RPMI7951 (cell line): ENCODE measurements around the gene DBF4. TPM values are rescaled to one million over a fixed set of nuclear protein-coding genes. Genes with fewer than 3 reads are reported as not detected.
"Not testable (repeated sequence)": the region's sequence is repeated elsewhere in the genome, so short reads cannot be mapped to it uniquely, and the experiment has no call there.

Experiments
- DNase-seq: peaks from one replicate; pipeline ENCODE4 v3.0.0-alpha.2; 2012; ENCODE audit warnings: low read depth
- total RNA-seq: library from RNA; depleted of rRNA; stranded (reverse); fragments of >200 nt; shearing (Covaris generic); gene quantifications from 2 replicates; pipeline ENCODE4 v1.2.3, GENCODE V29; 2014; rRNA removed

The DBF4 gene, protein sequence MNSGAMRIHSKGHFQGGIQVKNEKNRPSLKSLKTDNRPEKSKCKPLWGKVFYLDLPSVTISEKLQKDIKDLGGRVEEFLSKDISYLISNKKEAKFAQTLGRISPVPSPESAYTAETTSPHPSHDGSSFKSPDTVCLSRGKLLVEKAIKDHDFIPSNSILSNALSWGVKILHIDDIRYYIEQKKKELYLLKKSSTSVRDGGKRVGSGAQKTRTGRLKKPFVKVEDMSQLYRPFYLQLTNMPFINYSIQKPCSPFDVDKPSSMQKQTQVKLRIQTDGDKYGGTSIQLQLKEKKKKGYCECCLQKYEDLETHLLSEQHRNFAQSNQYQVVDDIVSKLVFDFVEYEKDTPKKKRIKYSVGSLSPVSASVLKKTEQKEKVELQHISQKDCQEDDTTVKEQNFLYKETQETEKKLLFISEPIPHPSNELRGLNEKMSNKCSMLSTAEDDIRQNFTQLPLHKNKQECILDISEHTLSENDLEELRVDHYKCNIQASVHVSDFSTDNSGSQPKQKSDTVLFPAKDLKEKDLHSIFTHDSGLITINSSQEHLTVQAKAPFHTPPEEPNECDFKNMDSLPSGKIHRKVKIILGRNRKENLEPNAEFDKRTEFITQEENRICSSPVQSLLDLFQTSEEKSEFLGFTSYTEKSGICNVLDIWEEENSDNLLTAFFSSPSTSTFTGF
- total RNA-seq = 96.8 and 109 TPM in 2 replicates

DNA sequence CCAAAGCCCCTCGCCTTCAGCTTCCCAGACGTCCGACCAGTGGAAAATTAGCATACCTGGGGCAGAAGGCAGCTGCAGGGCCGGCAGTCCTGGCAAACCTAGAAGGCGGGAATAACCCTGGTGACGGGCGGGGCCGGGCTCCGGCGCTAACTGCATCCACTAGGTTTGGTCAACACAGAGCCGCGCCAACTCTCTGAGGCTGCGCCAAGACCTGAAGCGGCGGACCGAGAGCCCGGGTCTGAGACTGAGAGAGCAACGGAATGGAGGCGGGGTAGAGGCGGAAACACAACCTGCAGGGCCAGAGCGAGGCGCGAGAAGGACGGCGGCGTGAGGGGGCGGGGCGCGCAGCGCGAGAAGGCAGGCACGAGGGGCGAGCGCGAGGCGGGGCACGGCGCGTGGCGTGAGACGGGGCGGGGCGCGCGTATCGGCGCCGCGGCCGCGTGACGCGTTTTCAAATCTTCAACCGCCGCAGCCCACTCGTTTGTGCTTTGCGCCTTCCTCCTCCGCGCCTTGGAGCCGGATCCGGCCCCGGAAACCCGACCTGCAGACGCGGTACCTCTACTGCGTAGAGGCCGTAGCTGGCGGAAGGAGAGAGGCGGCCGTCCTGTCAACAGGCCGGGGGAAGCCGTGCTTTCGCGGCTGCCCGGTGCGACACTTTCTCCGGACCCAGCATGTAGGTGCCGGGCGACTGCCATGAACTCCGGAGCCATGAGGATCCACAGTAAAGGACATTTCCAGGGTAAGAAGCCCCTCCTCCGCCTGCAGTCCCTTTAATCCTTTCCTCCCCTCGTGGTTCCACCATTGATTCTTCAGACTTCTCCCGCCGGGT, at the start of gene DBF4, which contains the start of gene SLC25A40:
Gene DBF4, plus strand, starts transcription at position 454 of the 829 bp plus-strand sequence. Its CDS starts 240 bp downstream, at position 694.
Gene SLC25A40, minus strand, starts transcription at position 321 of the 829 bp plus-strand sequence. CDS start 17,633 bp downstream, outside the sequence.
- DNase-seq = peak; percentile 95

DNA sequence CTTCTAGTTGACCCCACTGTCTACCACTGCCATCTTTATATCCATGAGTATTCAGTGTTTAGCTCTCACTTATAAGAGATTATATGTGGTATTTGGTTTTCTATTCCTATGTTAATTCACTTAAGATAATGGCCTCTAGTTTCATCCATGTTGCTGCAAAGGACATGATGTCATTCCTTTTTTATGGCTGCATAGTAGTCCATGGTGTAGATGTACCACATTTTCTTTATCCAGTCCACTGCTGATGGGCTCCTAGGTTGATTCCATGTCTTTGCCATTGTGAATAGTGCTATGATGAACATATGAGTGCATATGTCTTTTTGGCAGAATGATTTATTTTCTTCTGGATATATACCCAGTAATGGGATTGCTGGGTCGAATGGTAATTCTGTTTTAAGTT, 47.9 kb upstream of the DBF4 start:
- DNase-seq = not testable (repeated sequence)

DNA sequence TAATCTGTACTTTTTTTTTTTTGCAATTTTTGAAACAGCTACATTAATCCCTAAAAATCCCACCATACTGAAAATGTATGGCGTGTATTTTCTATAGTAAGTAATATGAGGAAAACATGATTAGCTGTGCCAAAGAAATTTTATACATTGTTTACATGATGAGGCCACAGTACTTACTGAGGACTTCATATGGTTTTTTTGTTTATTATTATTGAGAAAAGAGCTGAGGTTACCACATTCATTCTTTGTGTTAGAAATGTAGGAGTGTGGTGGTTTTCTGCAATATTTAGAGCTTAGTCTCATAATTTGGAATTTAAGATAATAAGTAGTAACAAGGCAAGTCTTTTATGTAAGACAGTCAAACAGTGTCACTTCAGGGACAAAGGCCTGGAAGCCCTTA, 45.2 kb upstream of the DBF4 start:
- DNase-seq = no peak

DNA sequence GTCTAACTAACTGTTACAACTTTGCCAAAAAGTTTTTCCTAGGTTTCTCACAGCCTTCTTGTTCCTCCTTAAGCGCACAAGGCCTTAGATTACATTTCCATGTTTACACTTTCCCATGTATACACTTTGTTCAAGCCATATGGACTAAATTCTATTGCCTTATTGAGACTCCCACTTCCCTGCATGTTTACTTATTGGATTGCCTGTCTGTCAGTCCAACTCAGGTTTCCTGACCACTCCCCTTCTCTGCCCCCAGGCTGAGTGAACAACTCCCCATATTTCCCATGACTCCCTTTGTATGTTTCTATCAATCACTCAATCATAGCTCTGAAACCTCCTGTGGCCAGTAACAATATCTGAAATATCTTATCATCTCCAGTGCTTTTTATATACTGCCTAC, 43.2 kb upstream of the DBF4 start:
- no peak for DNase-seq

DNA sequence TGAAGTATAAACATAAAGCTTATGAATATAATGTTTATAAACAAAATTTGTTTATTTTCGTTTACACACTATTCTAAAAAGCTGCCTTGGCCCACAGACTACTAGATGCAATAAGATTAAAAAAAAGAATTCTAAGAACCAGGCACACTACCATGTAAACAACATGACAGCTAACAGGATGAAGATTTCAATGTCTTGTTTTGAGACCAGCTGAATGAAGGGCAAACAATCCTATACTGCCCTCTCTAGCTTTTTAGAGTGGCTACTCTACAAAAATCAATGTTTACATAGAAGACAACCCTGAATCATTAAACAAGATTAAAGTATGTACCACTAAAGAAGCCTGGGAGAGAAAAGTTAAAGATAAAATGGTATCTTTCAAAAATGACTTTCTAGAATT, 38.7 kb upstream of the DBF4 start:
- DNase-seq = no peak

DNA sequence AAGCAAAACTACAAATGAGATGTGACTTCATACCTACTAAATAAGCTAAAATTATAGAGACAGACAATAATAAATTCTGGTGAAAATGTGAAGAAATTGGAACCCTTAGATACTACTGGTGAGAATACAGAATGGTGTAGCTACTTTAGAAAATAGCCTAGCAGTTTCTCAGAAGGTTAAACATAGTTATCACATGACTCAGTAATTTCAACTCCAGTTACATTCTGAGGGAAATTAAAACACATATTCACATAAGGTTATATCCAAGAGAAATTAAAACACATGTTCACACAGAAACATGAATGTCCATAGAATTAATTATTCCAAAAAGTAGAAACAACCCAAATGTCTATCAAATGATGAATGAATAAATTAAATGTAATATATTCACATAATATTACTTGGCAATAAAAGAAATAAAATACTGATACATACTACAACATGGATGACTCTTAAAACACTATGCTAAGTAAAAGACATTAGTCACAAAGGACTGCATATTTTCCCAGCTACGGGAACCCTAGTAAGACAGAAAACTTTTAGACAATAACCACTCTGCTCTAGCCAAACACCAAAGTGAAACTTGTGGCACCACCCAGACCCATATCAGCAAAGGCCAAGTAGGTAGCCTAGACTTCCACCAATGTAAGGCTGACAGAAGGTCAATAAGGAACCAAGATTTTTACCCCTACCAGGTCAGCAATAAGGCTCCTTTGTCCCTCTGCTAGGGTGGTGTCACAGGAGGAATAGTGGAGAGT, 25.3 kb upstream of the DBF4 start:
- DNase-seq = no peak

DNA sequence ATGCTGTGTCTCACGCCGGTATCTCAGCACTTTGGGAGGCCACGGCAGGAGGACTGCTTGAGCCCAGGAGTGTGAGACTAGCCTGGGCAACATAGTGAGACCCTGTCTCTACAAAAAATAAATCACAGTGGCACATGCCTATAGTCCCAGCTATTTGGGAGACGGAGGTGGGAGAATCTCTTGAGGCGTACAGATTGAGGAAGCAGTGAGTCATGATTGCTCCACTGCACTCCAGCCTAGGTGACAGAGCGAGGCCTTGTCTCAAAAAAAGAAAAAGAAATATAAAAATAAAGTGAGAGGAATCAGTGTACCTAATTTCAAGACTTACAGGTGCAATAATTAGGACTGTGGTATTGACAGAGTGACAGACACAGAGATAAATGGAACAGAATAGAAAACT, 24.0 kb upstream of the DBF4 start:
- no peak for DNase-seq

DNA sequence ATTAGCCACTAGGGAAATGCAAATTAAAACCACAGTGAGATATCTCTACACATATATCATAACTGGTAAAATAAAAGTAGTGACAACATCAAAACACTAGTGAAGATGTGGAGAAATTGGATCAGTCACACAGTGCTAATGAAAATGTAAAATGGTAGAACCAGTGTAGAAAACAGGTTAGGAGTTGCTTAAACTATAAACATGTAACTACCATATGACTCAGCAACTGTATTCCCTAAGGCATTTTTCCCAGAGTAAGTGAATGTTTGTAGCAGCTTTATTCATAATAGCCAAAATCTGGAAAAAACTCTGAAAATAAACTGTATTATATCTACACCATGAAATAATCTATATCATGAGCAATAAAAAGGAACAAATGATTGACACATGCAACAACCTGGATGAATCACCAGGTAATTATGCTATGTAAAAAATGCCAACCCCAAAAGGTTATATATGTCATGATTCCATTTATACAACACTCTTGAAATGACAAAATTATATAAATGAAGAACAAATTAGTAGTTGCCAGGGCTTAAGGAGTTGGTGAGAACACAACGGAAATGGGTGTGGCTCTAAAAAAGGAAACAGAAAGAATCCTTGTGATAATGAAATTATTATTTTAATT, 22.9 kb upstream of the DBF4 start:
- peak; percentile 69 for DNase-seq

DNA sequence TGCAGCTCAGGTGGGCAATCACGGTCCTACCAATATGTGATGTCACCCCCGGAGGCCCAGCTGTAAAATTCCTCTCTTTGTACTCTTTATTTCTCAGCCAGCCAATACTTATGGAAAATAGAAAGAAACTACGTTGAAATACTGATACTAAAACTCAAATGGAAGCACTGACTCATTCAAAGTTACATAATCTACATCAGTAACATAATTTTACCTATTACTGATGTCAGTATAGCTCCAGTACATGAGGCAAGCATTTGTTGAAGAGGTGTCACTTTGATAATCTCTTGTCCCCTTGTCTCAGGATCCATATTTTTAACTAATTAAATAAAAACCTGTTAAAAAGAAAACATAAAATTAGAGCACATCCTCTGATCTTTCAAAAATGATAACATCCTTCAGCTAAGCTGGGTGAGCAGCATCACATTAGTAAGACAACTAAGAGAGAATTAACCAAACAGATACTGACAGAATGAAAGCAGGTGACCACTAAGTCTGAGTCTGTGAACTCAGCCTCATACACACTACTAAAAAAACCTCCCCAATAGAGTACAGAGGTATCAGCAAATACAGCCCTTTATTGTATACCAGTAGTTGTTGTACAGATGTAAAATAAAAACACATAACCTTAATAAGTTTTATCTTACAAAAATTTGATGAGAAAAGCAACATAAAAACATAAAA, 17.7 kb upstream of the DBF4 start:
- no peak for DNase-seq

DNA sequence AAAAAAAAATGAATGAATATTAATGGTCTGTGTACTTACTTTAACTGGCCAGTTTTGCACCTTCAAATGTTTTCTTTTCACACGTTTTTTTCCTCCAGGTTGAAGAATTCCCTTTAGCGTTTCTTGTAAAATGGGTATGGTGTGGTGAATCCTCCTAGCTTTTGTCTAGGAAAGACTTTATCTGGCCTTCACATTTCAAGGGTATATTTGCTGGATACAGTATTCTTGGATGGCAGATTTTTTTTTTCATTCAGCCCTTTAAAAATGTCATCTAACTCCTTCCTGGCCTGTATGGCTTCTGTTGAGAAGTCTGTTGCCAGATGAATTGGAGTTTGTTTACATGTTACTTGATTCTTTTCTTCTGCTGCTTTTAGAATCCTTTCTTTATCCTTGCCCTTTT, 10.2 kb upstream of the DBF4 start:
- DNase-seq = no peak

DNA sequence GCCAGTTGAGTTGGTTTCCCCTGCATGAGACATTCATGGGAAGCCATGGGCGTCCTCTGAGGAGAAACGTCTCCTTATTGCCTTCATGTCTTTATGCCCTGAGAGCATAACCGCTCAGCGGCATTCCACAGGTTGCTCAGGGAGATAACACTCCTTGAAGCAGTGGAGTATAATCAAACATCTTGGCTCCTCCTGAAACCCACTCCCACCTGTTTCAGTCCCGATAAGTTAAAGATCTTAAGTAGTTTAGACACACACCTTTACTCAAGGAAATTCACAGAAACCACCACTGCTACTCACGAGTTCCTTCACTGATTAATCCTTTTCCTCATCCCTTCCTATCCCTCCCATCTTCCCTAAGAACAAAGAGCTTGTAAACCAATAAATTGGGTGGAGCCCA, 9.8 kb upstream of the DBF4 start:
- DNase-seq = not testable (repeated sequence)

DNA sequence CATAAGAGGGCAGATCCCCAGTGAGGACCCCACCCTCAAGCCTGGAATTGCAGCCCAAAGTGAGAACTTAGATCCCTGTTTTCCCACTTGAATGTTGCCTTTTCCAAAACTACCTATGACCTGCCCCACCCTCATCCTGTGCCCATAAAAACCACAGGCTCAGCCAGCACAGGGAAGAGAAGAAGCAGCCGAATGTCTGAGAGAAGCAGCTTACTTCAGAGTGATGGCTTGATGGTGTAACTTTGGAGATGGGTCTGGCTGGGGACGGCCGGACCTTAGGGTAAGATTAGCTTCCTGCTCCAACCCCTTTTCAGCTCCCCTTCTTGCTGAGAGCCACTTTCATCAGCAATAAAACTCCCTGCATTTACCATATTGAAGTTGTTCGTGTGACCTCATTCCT, 5.8 kb upstream of the DBF4 start:
- no peak for DNase-seq

DNA sequence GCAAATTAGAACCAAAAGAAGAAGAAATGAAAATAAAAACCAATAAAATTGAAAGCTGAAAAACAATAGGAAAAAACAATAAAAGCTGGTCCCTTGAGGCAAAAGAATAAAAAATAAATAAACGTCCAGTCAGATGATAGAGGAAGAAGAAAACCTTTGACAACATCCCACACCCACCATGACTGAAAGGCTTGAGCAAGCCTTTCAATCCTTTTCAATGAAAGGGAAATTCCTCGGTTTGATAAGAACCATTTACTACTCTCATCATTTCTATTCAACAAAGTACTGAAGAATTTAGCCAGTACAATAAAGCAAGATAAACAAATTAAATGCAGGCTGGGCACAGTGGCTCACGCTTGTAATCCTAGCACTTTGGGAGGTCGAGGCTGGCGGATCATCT, 3.9 kb upstream of the DBF4 start:
- no peak for DNase-seq

DNA sequence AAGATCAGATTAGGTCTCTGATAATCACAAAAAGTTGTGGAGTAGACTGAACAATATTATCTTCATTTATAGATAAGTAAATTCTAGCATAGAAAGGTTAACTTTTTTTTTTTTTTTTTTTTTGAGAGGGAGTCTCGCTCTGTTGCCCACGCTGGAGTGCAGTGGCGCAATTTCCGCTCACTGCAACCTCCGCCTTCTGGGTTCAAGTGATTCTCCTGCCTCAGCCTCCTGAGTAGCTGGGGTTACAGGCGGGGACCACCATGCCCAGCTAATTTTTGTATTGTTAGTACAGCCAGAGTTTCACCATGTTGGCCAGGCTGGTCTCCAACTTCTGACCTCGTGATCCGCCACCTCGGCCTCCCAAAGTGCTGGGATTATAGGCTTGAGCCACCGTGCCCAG, 3.0 kb upstream of the DBF4 start:
- not testable (repeated sequence) for DNase-seq

DNA sequence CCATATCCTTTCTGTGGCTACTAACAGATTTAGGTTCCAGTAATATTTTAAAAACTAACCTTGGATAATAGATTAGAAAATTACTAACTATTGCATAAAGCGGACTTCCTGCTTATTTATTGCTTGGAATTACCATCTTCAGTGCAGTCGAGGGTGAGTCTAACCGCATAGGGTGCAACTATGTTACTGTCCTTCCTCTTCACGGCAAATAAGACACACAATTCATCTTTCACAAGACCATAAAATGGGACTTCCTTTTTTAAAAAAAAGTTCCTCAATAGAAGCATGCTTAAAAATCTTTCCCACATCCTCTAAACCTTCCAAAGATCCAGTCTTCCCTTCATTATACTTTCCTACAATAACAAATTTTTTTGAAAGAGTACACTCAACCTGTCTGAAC, 2.2 kb upstream of the DBF4 start:
- peak; percentile 21 for DNase-seq

DNA sequence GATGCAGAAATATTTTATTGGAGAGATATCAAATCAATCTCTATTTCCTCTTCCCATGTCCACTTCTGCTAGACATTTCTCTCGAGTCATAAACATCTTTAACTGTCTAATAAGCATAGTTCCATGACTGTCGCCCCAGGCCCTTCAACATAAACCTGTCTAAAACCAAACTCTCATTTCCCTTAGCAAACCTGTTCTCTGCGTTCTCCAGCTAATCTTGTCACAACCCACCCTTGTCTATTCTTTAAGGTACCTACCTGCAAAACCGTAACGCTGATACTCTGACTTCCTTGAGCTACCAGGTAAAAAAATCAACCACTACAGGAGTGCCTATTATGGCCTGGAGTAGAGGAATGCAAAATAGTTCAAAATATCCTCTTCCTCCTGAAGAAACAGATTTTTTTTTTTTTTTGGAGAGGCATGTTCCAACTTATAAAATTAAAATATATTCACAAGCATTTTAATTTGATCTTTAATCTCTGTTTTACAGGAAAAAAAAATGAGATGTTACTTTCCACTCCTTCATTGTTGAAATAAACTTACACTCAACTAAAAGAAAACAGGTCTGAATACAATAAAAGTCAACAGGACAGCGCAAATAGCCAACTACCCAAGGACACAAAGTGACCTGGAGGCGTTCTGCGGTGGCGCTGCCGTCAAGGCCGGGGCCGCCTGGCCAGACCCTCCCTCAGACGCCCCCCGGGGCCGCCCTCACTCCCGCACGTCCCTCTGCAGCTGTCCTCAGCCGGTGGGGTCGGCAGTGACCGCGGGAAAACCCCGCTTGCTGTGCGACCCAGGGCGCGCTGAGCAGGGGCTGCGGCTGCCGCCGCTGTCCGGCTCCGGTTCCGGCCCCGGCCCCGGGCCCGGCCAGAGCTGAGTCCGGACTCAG, 898 bp upstream of the DBF4 start:
- peak; percentile 13 for DNase-seq

DNA sequence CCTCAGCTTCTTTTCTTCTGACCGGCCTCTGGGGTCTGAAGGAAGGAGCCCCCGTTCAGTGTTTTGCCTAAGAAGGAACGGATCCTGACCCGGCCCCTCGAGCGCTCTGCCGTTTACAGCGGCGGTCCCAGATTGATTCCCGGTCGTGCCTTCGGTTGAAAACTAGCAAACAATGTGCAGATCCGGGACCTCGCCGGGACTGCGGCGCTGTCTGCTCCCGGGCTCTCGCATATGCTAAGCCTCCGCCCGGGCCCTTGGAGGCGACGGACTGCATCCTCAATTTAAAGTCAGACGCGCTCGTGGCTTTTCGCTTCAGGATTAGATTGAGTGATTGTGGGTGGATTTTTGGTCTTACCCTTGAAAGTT, 559 bp downstream of the DBF4 start:
- peak; percentile 63 for DNase-seq

DNA sequence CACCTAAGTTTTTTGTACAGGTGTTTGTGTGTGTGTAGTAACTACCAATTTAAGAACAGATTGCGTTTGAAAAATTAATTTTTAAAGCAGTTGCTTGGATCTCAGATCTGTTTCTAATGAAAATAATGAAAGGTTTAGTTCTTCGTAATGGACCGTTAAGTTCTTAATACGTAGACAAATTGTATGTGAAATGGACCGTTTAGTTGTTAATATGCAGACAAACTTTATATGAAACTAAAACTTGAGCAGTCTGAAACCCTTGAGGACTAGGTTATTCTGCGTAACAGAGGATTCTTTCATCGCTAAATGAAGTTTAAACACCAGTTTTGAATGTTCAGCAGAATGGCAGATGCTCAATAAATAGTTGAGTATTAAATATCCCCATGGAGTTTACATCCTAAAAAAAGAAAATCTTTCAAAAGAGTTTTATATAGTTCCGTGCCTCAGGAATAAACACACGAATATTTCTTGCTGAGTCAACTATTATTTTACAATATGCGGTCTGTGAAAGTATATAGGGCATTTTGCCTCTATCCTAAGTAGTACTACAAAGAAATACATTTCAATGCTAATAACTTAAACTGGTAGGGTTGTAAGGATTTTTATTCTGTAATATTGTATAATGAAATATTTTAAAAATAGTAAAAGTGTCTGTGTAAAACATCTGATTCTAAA, 1.2 kb downstream of the DBF4 start:
- DNase-seq = no peak

DNA sequence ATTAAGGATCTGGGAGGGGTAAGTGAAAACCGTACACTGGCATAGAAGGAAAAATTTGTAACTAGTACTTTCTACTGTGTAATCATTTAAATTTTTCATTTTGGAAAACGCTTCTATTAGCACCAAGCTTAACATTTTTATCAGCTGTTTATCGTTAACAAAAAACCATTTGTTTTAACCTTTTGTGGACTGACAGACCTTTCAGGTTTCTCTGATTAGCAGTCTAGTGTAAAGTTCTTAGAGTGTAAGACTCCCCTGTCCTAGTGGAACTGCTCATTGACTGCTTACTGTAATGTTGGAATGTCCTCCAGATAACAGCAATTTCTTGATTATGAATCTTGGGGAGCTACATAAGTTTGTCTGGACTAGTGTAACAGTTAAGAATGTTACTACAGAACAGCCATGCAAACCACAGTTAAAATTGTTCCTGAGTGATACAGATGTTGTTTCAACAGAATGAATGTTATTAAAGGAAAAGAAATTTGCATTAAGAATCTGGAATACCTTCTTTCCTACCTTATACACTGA, 2.0 kb downstream of the DBF4 start:
- DNase-seq = peak; percentile 4
